C4-2B (cell line): ENCODE measurements around the gene CLSTN2.

ENCODE experiments used
- H3K27ac ChIP-seq: fragments of 450-650 bp; 2 replicates; pipeline ENCODE4 v1.5.1; 2017
- ZFX ChIP-seq: fragments of 450-650 bp; IDR thresholded peaks from 2 replicates; pipeline ENCODE4 v1.6.1; 2017
- TF ChIP-seq, protein P1 (sequence below): fragments of 450-650 bp; conservative IDR thresholded peaks from 2 replicates; pipeline ENCODE4 v1.5.1; 2017; ENCODE audit warnings: mild to moderate bottlenecking

Gene CLSTN2

DNA sequence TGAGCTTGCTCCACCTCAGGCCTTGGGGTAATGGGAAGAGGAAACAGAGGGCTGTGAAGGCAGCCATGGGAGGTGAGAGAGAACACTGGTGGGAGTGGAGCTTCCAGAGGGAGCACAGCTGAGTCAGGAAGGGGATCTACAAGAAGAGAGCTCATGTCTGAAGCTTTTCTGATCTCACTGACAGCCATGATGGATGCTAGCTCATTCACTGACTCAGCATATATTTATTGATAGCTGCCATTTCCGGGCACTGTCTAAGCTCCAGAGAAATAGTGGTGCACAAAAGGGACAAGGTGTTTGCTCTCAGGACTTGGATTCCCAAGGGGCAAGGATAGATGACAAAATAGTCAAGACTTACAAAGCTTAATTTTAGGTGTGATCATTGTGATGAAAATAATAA, 218.8 kb downstream of the CLSTN2 start:
- no peak overlapping the region for H3K27ac ChIP-seq
- TF ChIP-seq, protein P1, sequence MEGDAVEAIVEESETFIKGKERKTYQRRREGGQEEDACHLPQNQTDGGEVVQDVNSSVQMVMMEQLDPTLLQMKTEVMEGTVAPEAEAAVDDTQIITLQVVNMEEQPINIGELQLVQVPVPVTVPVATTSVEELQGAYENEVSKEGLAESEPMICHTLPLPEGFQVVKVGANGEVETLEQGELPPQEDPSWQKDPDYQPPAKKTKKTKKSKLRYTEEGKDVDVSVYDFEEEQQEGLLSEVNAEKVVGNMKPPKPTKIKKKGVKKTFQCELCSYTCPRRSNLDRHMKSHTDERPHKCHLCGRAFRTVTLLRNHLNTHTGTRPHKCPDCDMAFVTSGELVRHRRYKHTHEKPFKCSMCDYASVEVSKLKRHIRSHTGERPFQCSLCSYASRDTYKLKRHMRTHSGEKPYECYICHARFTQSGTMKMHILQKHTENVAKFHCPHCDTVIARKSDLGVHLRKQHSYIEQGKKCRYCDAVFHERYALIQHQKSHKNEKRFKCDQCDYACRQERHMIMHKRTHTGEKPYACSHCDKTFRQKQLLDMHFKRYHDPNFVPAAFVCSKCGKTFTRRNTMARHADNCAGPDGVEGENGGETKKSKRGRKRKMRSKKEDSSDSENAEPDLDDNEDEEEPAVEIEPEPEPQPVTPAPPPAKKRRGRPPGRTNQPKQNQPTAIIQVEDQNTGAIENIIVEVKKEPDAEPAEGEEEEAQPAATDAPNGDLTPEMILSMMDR, result no peak
- no peak for TF ChIP-seq ZFX

DNA sequence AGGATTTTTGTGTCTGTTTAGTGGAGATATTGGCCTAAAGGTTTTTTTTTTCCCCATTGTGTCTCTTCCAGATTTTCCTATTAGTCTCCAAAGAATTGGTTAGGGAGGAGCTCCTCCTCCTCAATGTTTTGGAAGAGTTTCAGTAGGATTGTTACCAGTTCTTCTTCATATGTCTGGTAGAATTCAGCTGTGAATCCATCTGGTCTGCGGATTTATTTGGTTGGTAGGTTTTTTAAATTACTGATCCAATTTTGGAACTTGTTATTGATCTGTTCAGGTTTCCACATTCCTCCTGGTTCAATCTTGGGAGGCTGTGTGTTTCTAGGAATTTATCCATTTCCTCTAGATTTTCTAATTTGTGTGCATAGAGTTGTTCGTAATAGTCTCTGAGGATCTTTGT, 222.2 kb downstream of the CLSTN2 start:
- H3K27ac ChIP-seq, result no peak overlapping the region
- no peak for TF ChIP-seq ZFX
- TF ChIP-seq, protein P1, result no peak

DNA sequence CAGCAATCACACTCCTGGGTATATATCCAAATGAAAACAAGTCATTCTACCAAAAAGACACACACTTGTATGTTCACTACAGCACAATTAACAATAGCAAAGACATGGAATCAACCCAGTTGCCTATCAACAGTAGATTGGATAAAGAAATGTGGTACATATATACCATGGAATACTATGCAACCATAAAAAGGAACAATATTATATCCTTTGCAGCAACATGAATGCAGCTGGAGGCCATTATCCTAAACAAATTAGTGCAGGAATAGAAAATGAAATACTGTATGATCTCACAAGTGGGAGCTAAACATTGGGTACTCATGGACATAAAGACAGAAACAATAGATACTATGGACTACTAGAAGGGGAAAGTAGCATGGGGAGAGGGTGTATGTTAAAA, 224.7 kb downstream of the CLSTN2 start:
- no peak overlapping the region for H3K27ac ChIP-seq
- TF ChIP-seq, protein P1, result no peak
- no peak for TF ChIP-seq ZFX

DNA sequence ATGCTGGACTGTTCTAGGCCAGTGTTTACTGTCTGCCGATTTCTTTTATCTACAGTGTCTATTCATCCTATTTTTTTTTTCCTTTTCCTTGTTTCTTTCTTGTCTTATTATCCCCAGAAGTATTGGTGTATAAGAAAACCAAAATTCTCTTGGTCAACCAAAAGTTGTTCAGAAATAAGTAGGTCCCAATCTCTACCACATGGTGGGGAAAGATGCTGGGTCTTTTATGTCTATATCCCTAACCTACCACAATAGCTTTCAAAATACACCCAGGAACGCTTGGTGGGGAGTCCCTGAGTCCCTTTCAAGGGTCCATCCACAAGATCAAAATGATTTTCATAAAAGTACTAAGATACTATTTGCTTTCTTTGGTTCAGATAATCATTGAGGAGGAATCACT, 225.6 kb downstream of the CLSTN2 start:
- no peak for TF ChIP-seq ZFX
- TF ChIP-seq, protein P1, result peak; percentile 14; the same call in 1 of the 2 replicates
- no peak overlapping the region for H3K27ac ChIP-seq

DNA sequence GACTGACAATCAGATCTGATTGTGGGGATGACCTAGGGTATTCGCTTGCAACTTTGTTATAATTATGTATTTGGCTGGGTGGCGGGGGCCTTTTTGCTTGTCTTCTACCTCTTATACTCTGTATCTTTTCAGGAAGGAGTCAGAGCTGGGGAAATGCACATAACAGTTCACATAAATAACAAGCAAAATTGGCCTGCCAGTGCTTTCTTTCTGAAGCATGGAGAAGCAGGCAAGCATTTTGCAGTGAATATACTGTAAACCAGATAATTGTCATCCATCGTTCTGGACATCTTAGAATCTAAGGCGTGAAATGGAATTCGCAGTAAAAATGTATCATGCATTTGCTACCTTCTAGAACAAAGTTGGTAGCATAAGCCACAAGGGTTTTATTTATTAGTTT, 227.6 kb downstream of the CLSTN2 start:
- TF ChIP-seq ZFX, result no peak

DNA sequence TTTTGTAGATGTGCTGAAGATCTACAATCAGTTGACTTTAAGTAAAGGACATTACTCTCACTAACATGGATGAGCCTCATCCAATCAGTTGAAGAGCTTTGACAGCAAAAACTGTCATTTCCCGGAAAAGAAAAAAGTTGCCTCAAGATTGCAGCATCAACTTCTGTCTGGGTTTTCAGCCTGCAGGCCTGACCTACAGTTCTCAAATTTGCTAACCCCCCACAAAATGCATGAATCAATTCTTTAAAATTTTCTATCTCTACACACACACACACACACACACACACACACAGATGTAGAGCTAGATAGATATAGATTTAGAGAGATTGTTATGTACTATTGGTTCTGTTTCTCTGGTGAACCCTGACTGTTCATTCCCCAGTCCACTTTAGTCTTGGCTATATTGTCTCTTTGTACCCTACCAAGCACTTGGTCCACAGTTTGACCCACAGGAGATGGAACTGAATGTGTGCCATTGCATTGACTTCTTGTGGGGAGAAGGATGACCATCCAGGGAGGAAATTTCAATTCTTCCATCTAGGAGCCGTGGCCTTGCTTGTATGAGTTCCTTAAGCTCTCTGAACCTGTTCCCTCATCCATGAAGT, 228.3 kb downstream of the CLSTN2 start:
- TF ChIP-seq, protein P1, result no peak
- no peak for TF ChIP-seq ZFX
- H3K27ac ChIP-seq, result no peak overlapping the region

More for the DNA sequence above, 227.6 kb downstream of the CLSTN2 start:
- H3K27ac ChIP-seq, result no peak overlapping the region

DNA sequence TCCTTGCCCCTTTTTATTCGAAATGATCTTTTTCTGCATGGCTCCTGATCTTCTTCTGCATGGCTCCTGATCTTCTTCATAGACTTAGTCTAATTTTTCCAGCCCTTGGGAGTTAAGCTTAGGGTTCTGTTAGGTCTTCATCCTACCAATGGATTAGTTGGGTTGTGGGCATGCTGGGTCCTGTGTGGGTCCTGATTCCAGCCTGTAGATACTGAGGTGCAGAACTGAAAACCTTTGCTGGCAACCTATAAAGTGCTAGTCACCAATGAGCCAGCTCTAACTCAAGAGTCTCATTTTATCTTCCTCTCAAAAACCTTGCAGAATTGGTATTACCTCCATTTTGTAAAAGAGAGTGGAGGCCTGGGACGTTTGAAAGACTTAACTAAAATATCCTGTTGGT, 229.2 kb downstream of the CLSTN2 start:
- TF ChIP-seq, protein P1, result no peak
- no peak for TF ChIP-seq ZFX
- H3K27ac ChIP-seq, result no peak overlapping the region

DNA sequence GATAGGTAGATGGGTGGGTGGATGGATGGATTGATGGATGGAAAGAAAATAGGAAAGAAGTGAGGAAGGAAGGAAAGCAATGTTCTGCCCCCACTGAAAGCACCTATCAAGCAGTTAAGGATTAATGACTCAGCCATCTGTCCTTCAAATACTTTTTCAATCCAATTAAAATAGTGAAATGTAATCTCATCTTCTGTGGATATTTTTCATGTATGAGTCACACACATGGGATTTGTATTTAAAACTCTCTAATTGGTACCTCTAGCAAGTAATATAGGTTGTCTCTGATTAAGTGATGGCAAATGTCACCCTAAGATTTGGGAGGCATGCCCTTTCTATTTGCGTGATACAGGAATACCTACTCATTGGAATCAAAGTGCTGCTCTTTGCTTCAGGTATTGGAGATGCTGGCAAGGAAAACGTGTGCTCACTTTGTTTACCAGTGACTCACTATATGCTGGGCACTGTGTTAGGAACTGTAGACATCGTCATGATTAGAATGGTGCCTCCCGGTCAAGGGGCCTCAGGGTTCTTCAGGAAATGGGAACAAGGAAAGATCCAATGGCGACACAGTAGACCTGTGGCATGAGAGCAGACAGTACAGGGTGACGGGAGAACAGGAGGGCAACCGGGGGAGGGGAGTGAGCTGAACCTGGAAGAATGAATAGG, 230.1 kb downstream of the CLSTN2 start:
- no peak overlapping the region for H3K27ac ChIP-seq
- no peak for TF ChIP-seq ZFX
- TF ChIP-seq, protein P1, result no peak
